GM19463 (cell line): ENCODE data around the gene DHX57.

Source experiments
- ATAC-seq: cut with Tn5 transposase; IDR thresholded peaks from one replicate; pipeline ENCODE4 v1.9.1; 2021; ENCODE audit warnings: mild to moderate bottlenecking, moderate library complexity; ENCODE audit not compliant: unreplicated experiment

DHX57 gene

DNA sequence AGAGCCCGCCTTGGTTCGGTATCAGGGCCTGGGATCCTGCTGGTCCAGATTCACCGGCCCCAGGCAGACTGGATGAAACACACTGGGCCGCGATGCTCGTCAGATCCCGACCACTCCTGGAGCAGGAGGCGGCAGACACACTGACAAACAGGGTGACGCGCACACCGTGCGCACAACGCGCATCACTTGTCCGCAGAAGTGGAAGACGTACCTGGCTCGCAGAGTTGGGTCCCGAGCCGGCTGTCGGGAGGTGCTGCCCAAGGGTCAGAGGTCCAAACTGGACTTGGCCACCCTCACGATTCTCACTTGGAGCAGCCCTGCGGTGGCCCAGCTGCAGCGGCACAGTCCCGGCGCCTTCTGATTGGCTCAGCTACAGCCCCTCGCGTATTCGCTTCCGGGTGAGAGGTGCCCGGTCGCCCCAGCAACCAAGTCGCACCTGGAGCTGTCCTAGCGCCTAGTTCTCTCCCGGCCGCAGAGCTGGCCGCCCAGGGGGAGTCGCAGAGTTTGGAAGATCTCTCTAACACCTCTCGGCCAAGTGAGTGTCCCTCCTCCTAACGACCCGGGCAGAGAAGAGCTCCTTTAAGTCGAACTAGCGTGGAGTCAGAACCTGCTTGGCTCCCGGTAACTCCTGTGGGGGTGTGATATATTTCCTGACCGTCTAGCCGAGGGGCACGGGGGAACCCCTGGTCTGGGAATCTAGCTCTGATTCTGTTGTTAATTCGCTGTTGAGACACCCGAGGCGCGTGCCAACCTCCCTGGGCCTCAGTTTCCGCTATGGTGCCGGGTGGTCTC, at the start of gene DHX57, which contains the start of gene MORN2:
Gene DHX57, minus strand, starts transcription at position 359 of the 792 bp plus-strand sequence. CDS start 7,529 bp downstream, outside the sequence.
Gene MORN2, plus strand, starts transcription at position 401 of the 792 bp plus-strand sequence.
- ATAC-seq = peak; percentile 100

- no peak for ATAC-seq
Measured at GRCh38 chr2:38922902-38923301, 47.2 kb upstream of the DHX57 start.

DNA sequence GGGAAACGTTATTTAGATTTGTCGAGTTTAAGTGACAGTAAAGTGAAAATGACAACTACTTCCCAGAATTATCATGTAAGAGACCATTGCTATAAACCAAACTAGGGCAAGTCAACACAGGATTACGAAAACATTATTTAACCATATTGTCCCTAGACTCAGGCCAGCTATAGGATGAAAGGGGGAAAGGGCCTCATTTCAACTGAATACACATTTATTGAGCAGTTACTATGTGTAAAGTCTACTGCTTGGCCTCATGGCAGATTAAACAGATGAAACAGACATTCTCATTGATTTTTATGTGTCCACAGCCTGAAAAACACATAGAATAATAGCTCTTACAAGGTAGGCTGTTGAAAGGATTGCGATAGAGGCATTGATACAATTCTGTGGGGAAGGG, 46.7 kb upstream of the DHX57 start:
- ATAC-seq = no peak

- no peak for ATAC-seq
Measured at GRCh38 chr2:38912619-38913018, 36.9 kb upstream of the DHX57 start.

DNA sequence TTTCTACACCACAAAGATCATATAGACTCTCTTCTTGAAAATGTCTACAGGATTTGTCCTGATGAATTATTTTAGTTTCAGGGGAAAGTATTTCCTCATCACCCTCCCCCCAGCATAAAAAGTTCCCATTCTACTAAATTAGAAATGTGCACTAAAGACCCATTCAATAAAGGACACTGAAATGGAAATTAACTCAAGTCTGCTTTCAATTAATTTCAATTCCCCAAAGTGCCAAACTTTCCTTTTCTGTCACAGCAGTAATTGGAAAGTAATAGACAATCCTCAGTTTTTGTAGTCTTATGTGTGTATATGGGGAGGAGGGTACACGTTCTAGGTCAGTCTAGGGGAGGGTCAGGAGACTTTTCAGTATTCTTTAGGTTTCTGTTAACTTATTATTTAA, 35.5 kb upstream of the DHX57 start:
- ATAC-seq = no peak

DNA sequence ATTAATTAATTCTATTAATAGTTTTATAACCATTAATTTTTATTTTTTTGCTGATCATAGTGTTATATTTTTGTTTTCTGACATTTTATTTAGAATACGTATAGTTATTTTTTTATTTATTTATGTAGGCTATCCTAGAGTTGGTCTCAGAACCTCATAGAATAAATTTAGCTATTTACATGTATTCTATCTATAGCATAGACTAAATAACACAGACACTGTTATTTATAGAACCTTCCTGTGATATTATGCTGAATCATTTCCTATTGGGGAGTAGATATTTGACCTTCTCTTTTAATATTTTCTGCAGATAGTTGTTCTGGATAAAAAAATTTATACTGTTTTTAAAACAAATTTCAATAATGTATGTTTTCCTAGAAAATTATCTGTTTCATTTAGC, 34.1 kb upstream of the DHX57 start:
- ATAC-seq = no peak

DNA sequence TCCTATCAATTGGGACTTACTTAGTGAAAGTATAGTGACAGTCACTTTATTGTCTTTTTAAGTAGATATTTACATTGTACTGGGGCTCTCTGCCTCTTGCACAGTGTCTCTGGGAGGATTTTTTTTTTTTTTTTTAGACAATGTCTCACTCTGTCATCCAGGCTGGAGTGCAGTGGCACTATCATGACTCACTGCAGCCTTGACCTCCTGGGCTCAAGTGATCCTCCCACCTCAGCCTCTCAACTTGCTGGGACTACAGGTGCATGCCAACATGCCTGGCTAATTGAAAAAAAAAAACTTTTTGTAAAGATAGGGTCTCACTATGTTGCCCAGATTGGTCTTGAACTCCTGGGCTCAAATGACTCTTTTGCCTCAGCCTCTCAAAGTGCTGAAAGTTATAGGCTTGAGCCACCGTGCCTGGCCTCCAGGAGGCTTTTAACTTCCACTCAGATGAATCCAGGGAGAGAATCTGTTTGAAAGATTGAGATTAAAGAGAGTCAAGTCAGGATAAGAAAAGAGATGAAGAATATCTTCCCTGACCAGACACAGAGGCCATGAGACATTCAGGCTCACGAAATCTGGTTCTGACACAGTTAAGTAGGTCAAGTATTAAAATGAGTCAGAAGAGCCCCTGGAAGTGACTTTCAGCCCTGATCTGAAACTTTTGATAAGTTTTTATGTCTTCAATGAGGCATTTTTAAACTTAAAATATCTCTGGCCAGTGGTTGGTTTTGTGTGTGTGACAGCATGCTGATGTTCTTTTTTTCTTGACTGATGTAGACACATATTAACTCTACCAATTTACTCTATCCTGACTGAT, 32.2 kb upstream of the DHX57 start:
- ATAC-seq = peak; percentile 90

GRCh38 chr2:38907242-38907641, 31.5 kb upstream of the DHX57 start:
- no peak for ATAC-seq

- ATAC-seq = peak; percentile 48
Measured at GRCh38 chr2:38905251-38905650, 29.5 kb upstream of the DHX57 start.

DNA sequence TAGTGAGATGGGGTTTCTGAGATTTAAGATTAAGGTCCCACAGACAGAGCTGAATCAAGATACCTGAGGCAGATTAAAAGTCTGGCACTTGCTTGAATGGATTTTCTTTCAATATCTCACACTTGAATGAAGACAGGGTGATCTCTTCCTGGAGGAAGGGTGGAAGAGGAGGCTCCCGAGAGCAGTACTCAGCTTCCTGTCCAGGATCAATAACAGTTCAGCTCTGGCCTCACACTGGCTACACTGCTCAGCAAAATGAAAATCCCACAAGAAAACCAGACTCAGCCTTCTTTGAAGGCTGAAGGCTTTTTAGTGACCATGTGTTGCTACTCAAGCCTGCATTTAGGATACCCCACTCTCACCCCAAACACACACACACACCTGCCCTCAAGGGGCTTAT, 25.0 kb upstream of the DHX57 start:
- ATAC-seq = no peak

GRCh38 chr2:38898256-38898655, 22.5 kb upstream of the DHX57 start:
- ATAC-seq = no peak

- ATAC-seq = no peak
Measured at GRCh38 chr2:38892819-38893218, 17.1 kb upstream of the DHX57 start.

DNA sequence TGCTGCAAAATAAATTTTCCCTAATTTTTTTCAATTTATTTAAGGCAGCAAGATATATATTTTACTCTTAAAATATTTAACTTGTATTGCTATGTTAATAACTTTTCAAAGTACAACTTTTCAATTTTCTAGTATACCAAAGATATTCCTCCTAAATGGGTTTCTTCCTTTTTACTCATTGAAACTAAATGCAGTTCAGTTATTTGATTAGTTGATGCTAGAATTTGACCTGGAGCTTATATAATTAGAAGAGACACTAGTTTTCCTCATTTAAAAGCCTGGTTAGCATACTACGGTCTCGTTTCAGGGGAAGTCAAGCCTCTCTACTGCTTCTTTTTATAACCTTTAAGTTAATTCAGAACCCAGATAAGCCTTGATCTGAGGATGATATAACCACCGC, 13.8 kb upstream of the DHX57 start, which contains the start of gene ARHGEF33:
Gene ARHGEF33, plus strand, starts transcription at position 301 of the 400 bp plus-strand sequence. CDS start 29,573 bp downstream, outside the sequence.
- ATAC-seq = no peak

GRCh38 chr2:38889045-38889444, 13.3 kb upstream of the DHX57 start:
- ATAC-seq = no peak

GRCh38 chr2:38887902-38888554, 12.3 kb upstream of the DHX57 start:
- no peak for ATAC-seq

DNA sequence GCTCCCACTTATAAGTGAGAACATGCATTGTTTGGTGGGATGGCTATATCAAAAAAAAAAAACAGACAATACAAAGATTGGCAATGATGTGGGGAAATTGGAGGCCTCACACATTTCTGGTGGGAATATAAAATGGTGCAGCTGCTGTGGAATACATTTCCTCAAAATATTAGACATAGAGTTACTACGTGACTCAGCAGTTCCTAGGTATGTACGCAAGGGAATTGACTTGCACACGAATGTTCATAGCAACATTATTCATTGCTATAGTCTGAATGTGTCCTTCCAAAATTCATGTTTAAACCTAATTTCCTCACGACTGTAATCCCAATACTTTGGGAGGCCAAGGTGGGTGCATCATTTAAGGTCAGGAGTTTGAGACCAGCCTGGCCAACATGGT, 11.6 kb upstream of the DHX57 start:
- ATAC-seq = no peak

- no peak for ATAC-seq
Measured at GRCh38 chr2:38886063-38886462, 10.3 kb upstream of the DHX57 start.

- ATAC-seq = no peak
Measured at GRCh38 chr2:38876407-38876806, 673 bp upstream of the DHX57 start.

DNA sequence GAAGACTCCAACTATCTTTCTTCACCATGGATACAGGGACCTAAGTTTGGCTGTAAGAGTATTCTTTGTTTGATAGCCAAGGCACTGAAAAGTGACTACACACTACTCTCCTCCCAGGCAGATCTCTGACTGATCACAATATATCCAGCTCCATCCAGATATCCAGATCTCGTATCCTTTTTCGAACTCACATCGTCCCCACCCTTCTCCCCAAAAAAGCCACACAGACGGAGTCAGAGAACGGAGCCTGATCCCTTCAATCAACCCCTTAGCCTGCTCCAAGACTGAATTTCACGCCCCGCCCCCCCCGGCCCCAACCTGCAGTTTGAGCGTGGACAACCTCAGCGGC, 533 bp downstream of the DHX57 start:
- ATAC-seq = no peak

DNA sequence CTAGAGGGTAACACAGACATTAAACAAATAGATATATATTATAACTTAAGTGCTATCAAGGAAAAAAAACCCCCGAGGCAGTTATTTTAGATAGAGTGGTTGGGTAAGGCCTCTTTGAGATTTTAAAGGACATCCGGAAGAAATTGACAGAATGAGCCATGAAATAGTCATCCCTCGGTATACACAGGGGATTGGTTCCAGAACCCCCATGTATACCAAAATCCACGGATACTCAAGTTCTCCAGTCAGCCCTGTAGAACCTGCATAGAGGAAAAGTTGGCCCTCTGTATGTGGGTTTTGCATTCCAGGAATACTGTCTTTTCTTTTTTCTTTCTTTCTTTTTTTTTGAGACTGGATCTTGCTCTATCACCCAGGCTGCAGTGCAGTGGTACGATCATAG, 2.0 kb downstream of the DHX57 start:
- no peak for ATAC-seq

DNA sequence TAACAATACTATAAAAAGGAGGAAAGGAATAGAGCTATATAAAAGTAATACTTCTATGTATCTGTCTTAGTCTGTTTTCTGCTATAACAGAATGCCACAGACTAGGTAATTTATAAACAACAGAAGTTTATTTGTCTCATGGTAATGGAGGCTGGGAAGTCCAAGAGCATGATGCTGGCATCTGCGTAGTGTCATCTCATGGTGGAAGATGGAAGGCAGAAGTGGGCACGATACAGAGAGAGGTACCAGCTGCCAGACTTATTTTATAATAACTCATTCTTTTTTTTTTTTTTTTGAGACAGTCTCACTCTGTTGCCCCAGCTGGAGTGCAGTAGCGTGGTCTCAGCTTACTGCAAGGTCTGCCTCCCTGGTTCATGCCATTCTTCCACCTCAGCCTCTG, 4.3 kb downstream of the DHX57 start:
- no peak for ATAC-seq
